K562 (cell line): ENCODE results near the gene PTK6. TPM values are rescaled to one million over a fixed set of nuclear protein-coding genes. Genes with fewer than 3 reads are reported as not detected.

ENCODE experiments used
- ATAC-seq: fragments of 200-7000 bp; cut with Tn5 transposase; 3 replicates; pipeline ENCODE4 v1.9.1; 2020; ENCODE audit warnings: moderate library complexity
- BruUV-seq: library from RNA; stranded (reverse); fragments of 400-500 nt; replicated peaks from 2 replicates; lab custom pipeline; 2021; lab: Mats Ljungman, UMichigan
- CTCF ChIA-PET: fragments of 300-600 bp; formaldehyde crosslinking; extraction: SDS; loops from one replicate; lab custom pipeline; 2021; ENCODE audit warnings: low intra/inter-chr PET ratio; lab: Yijun Ruan, JAX
- POLR2A ChIA-PET: fragments of 300-600, 350-650 bp; sonication (Branson Sonifier 250); formaldehyde crosslinking; extraction: SDS; loops from one replicate; lab custom pipeline; 2021; ENCODE audit warnings: antibody characterized with exemption, inconsistent platforms; lab: Yijun Ruan, JAX
- DNase-seq, 4 experiments: peaks; one replicate each; pipeline versions ENCODE4 v3.0.0 to v3.0.0-alpha.2; 2011 to 2018; ENCODE audit warnings: low spot score in 3 of 4, mixed read lengths in 3 of 4; ENCODE audit errors: extremely low read depth in 1 of 4
- FAIRE-seq: peaks from 2 replicates; lab custom pipeline; 2011; peaks lifted over from hg19 to GRCh38; lab: Jason Lieb, UNC
- H2AFZ ChIP-seq: 2 replicates; pipeline ENCODE4 v1.6.0; 2011; ENCODE audit warnings: low read depth, low read length, control low read depth, inconsistent platforms
- H3K27ac ChIP-seq: fragments of 200-600 bp; 3 replicates; pipeline ENCODE4 v1.8.0; 2011; ENCODE audit warnings: low read depth, mild to moderate bottlenecking, control low read depth, inconsistent platforms, low read length, moderate library complexity, mixed read lengths; ENCODE audit errors: extremely low read depth
- H3K27me3 ChIP-seq, 2 experiments: fragments of 300-600 bp in 1 of 2; 2 replicates in 1 of 2; 3 replicates in 1 of 2; pipeline versions ENCODE4 v1.6.0 to v1.8.0; 2011; ENCODE audit warnings: inconsistent platforms in 2 of 2, low read length in 2 of 2, mild to moderate bottlenecking in 1 of 2, mixed read lengths in 1 of 2, moderate library complexity in 1 of 2; ENCODE audit not compliant: control insufficient read depth in 2 of 2, insufficient read depth in 2 of 2
- H3K36me3 ChIP-seq: fragments of 300-600 bp; 3 replicates; pipeline ENCODE4 v1.8.0; 2011; ENCODE audit warnings: mild to moderate bottlenecking, low read length, inconsistent platforms; ENCODE audit not compliant: control insufficient read depth, insufficient read depth
- H3K4me1 ChIP-seq, 2 experiments: fragments of 200-600 bp in 1 of 2; replicated peaks in 1 of 2; 2 replicates in 1 of 2; 3 replicates in 1 of 2; pipeline versions ENCODE4 v1.5.1 to v1.8.0; 2011; ENCODE audit warnings: inconsistent platforms in 2 of 2, low read length in 2 of 2, mild to moderate bottlenecking in 1 of 2, mixed read lengths in 1 of 2, moderate library complexity in 1 of 2; ENCODE audit not compliant: control insufficient read depth in 2 of 2, insufficient read depth in 2 of 2
- H3K4me2 ChIP-seq: 2 replicates; pipeline ENCODE4 v1.6.1; 2011; ENCODE audit warnings: low read length, control low read depth, inconsistent platforms, mixed read lengths; ENCODE audit not compliant: insufficient read depth
- H3K4me3 ChIP-seq: fragments of 200-600 bp; sonication (generic), shearing (Covaris generic); 2 replicates; pipeline ENCODE4 v1.5.1; 2016; ENCODE audit warnings: control low read depth, inconsistent platforms
- H3K79me2 ChIP-seq: fragments of 200-600 bp; 3 replicates; pipeline ENCODE4 v1.8.0; 2011; ENCODE audit warnings: low read length, inconsistent platforms; ENCODE audit not compliant: control insufficient read depth, insufficient read depth
- H3K9ac ChIP-seq, 2 experiments: 2 replicates each; pipeline versions ENCODE4 v1.6.0 to v1.6.1; 2011; ENCODE audit warnings: low read depth in 2 of 2, low read length in 2 of 2, control low read depth in 1 of 2, inconsistent platforms in 1 of 2, mild to moderate bottlenecking in 1 of 2, mixed read lengths in 1 of 2; ENCODE audit not compliant: insufficient read depth in 1 of 2
- H3K9me1 ChIP-seq: one replicate; pipeline ENCODE4 v1.6.0; 2011; ENCODE audit warnings: inconsistent platforms, mild to moderate bottlenecking, low read length, moderate library complexity; ENCODE audit not compliant: control insufficient read depth, insufficient read depth
- H3K9me3 ChIP-seq: replicated peaks from 2 replicates; pipeline ENCODE4 v1.5.1; 2011; ENCODE audit warnings: low read depth, low read length, inconsistent platforms; ENCODE audit not compliant: control insufficient read depth, insufficient read depth
- H4K20me1 ChIP-seq: replicated peaks from 2 replicates; pipeline ENCODE4 v1.6.1; 2011; ENCODE audit warnings: low read length, inconsistent platforms, mixed read lengths; ENCODE audit not compliant: control insufficient read depth, insufficient read depth
- CEBPZ ChIP-seq: fragments of 150-350 bp; IDR thresholded peaks from 2 replicates; pipeline ENCODE4 v1.6.1; 2014; ENCODE audit warnings: low read depth, mild to moderate bottlenecking, low read length, borderline replicate concordance
- DLX4 ChIP-seq: fragments of 250-450 bp; sonication (Bioruptor Pico); IDR thresholded peaks from 2 replicates; pipeline ENCODE4 v1.6.1; 2021; ENCODE audit warnings: mild to moderate bottlenecking
- FOXJ2 ChIP-seq: fragments of 200-800 bp; sonication (Bioruptor generic); IDR thresholded peaks from 2 replicates; pipeline ENCODE4 v1.6.1; 2016; ENCODE audit warnings: missing genetic modification characterization, missing compliant biosample characterization
- KDM4B ChIP-seq, 2 experiments: fragments of 450-650 bp in 1 of 2; sonication (generic) in 1 of 2; IDR thresholded peaks; 2 replicates each; pipeline ENCODE4 v1.6.1; 2016 to 2017; ENCODE audit warnings: borderline replicate concordance in 2 of 2, antibody characterized with exemption in 1 of 2, low read depth in 1 of 2, mild to moderate bottlenecking in 1 of 2
- MAFK ChIP-seq: IDR thresholded peaks from 2 replicates; pipeline ENCODE4 v1.6.1; 2011; ENCODE audit warnings: low read length, improper control_type of control experiment
- RBM22 ChIP-seq: fragments of 200-400 bp; formaldehyde crosslinking; IDR thresholded peaks from 2 replicates; pipeline ENCODE4 v1.6.1; 2018; ENCODE audit warnings: low read length, low read depth; ENCODE audit not compliant: poor library complexity, severe bottlenecking
- SNIP1 ChIP-seq: fragments of 450-650 bp; IDR thresholded peaks from 2 replicates; pipeline ENCODE4 v1.7.1; 2017; ENCODE audit warnings: low read depth, mild to moderate bottlenecking
- SP2 ChIP-seq: IDR thresholded peaks from 2 replicates; pipeline ENCODE4 v1.6.1; 2011; ENCODE audit warnings: mild to moderate bottlenecking, low read depth, low read length, moderate library complexity; ENCODE audit not compliant: poor library complexity, severe bottlenecking; ENCODE audit errors: extremely low read depth
- ZNF121 ChIP-seq: sonication (generic); formaldehyde crosslinking; conservative IDR thresholded peaks from 2 replicates; pipeline ENCODE4 v1.8.0; 2022; ENCODE audit warnings: missing genetic modification reagents
- ZNF444 ChIP-seq: fragments of 250-450 bp; sonication (Bioruptor Pico); IDR thresholded peaks from 2 replicates; pipeline ENCODE4 v1.4.0; 2020; ENCODE audit warnings: mild to moderate bottlenecking, moderate library complexity
- ZNF583 ChIP-seq: fragments of 250-450 bp; sonication (Bioruptor Pico); IDR thresholded peaks from 2 replicates; pipeline ENCODE4 v1.4.0; 2020
- WGBS: fragments of 100-300 bp; shearing (Covaris generic); methylation state at CpG from one replicate; pipeline ENCODE4 v1.1.6; 2016; ENCODE audit warnings: low coverage, mixed read lengths; ENCODE audit not compliant: insufficient coverage; ENCODE audit errors: missing lambda C conversion rate; 5-methylcytosine and 5-hydroxymethylcytosine counted together
- in situ Hi-C: fragments of 300-500 bp; cut with MboI; formaldehyde crosslinking; loops from 4 replicates; pipeline ENCODE4 v1.15.0; 2018; ENCODE audit warnings: inconsistent platforms, mixed read lengths
- intact Hi-C: fragments of 100-400 bp; cut with micrococcal nuclease; formaldehyde crosslinking; loops from 2 replicates; pipeline ENCODE4 v1.14.2; 2022
- polyA plus RNA-seq, 8 experiments: library from polyadenylated mRNA; depleted of rRNA in 4 of 8; stranded (reverse) in 5 of 8; unstranded in 3 of 8; fragments of >200 nt; fragmentation: Nextera tagmentation in 2 of 8; fragmentation: Illumina TruSeq in 1 of 8; extraction: Ambion mirVana in 2 of 8; extraction: Trizol in 1 of 8; gene quantifications; 2 replicates each; pipeline versions ENCODE4 v1.2.1 to v1.2.3, GENCODE V29; 2011 to 2014; ENCODE audit warnings: inconsistent platforms in 1 of 8, missing spikeins in 1 of 8
- total RNA-seq, 7 experiments: library from RNA; depleted of rRNA in 6 of 7; stranded (reverse); fragments of >200 nt in 6 of 7; fragmentation: Illumina TruSeq in 2 of 7; extraction: Trizol in 2 of 7; gene quantifications; 2 replicates each; pipeline versions ENCODE4 v1.2.1 to v1.2.3, GENCODE V29; 2011 to 2021; ENCODE audit warnings: low replicate concordance in 1 of 7

The PTK6 gene
- total and polyA plus RNA-seq, 9 of the 15 experiments (the other 6 are each of a cell fraction or from before 2014, with no cell fraction given), result 0.07 TPM; not detected in 8

GRCh38 chr20:63533388-63533787 is 3.8 kb downstream of the PTK6 start:
- intact Hi-C loops (loop anchor here (10.0 kb wide), 2 partner anchors 121 to 171 kb away; partner anchors contain the start of genes ARFRP1, RTEL1, STMN3 and ZGPAT), in situ Hi-C loops (no loop called here)
- Histone ChIP-seq H3K79me2 (no peaks in the 10 kb centered on the region), H3K27me3 (peaks cover 0 to 44% of the 10 kb centered on the region in 2 experiments; a peak in 3 of 5 replicates), H3K9me1 (no peaks in the 10 kb centered on the region), H3K9ac (no peak overlapping the region), H3K36me3 (no peaks in the 10 kb centered on the region), H3K4me3 (no peak overlapping the region), H4K20me1 (peaks cover 9% of the 10 kb centered on the region; the same call in 1 of the 2 replicates), H3K27ac (no peak overlapping the region), H3K9me3 (no peaks in the 10 kb centered on the region), H3K4me2 (no peak overlapping the region), H2AFZ (no peak overlapping the region), H3K4me1 (peaks cover 6 to 79% of the 10 kb centered on the region in 2 experiments; a peak in 4 of 5 replicates)
- ChIA-PET POLR2A (interaction anchor here (0.8 to 2.2 kb wide), 2 partner anchors 9 to 13 kb away, joined by 6 to 27 read pairs; partner anchors contain the start of gene PPDPF), CTCF (no interaction called here)
- BruUV-seq, result no TSS peak
- WGBS, result 29% methylated on average over 9 of the region's 14 CpGs
- no peak for ATAC-seq
- TF ChIP-seq SP2, result no peak
- no peak for TF ChIP-seq DLX4
- no peak for TF ChIP-seq SNIP1
- no peak for TF ChIP-seq KDM4B (IDR thresholded peaks at IDR 0.05; ENCODE audit: borderline replicate concordance in 2 of 2, low read depth in 1 of 2)
- no peak for TF ChIP-seq FOXJ2 (tag)
- TF ChIP-seq MAFK, result no peak
- no peak for TF ChIP-seq RBM22
- no peak for TF ChIP-seq ZNF121 (CRISPR knock-in tag)
- no peak for TF ChIP-seq CEBPZ
- no peak for TF ChIP-seq ZNF444
- no peak for TF ChIP-seq ZNF583 (CRISPR knock-in tag)
- no peak for DNase-seq
- FAIRE-seq, result no peak
